K562 (cell line): ENCODE data around the gene LYRM1. TPM values are rescaled to one million over a fixed set of nuclear protein-coding genes. Genes with fewer than 3 reads are reported as not detected.

Experiments used
- DDX20 ChIP-seq: fragments of 450-650 bp; IDR thresholded peaks from 2 replicates; pipeline ENCODE4 v1.6.1; 2016; ENCODE audit warnings: missing genetic modification characterization, low read depth, mild to moderate bottlenecking, missing compliant biosample characterization, moderate library complexity
- DMBX1 ChIP-seq: fragments of 250-450 bp; sonication (Bioruptor Pico); IDR thresholded peaks from 2 replicates; pipeline ENCODE4 v1.8.0; 2022; ENCODE audit warnings: inconsistent platforms, mild to moderate bottlenecking, moderate library complexity, borderline replicate concordance
- ETV5 ChIP-seq: sonication (generic); formaldehyde crosslinking; IDR thresholded peaks from 2 replicates; pipeline ENCODE4 v1.4.0; 2020; ENCODE audit warnings: low read depth, mild to moderate bottlenecking, missing genetic modification reagents
- HDGF ChIP-seq: fragments of 450-650 bp; IDR thresholded peaks from 2 replicates; pipeline ENCODE4 v1.6.1; 2016
- HNRNPL ChIP-seq: fragments of 200-400 bp; formaldehyde crosslinking; IDR thresholded peaks from 2 replicates; pipeline ENCODE4 v1.6.1; 2017; ENCODE audit warnings: low read depth, mild to moderate bottlenecking, low read length
- PHB ChIP-seq: fragments of 250-450 bp; sonication (Bioruptor Pico); IDR thresholded peaks from 2 replicates; pipeline ENCODE4 v1.5.0; 2021
- PYGO2 ChIP-seq: fragments of 450-650 bp; IDR thresholded peaks from 2 replicates; pipeline ENCODE4 v1.6.1; 2016; ENCODE audit warnings: mild to moderate bottlenecking, missing genetic modification characterization, moderate library complexity, missing compliant biosample characterization
- RUNX1 ChIP-seq: sonication (generic); IDR thresholded peaks from 2 replicates; pipeline ENCODE4 v1.6.1; 2016; ENCODE audit warnings: antibody characterized with exemption, low read depth
- SAP30 ChIP-seq: fragments of 200-600 bp; sonication (generic); IDR thresholded peaks from 2 replicates; pipeline ENCODE4 v1.6.1; 2012; ENCODE audit warnings: borderline replicate concordance, low read depth, mild to moderate bottlenecking, moderate library complexity, low read length, control low read depth, inconsistent platforms; ENCODE audit not compliant: insufficient read depth, poor library complexity, severe bottlenecking
- SIX5 ChIP-seq, 2 experiments: IDR thresholded peaks; 2 replicates each; pipeline ENCODE4 v1.6.1; 2011; ENCODE audit warnings: low read length in 2 of 2, borderline replicate concordance in 1 of 2, low read depth in 1 of 2, mild to moderate bottlenecking in 1 of 2, moderate library complexity in 1 of 2; ENCODE audit not compliant: insufficient read depth in 1 of 2
- ZNF124 ChIP-seq: sonication (generic); formaldehyde crosslinking; IDR thresholded peaks from 2 replicates; pipeline ENCODE4 v1.8.1; 2022; ENCODE audit warnings: missing genetic modification reagents
- ZNF175 ChIP-seq: fragments of 200-800 bp; sonication (Bioruptor generic); IDR thresholded peaks from 2 replicates; pipeline ENCODE4 v1.6.1; 2016; ENCODE audit warnings: low read depth, mild to moderate bottlenecking, missing genetic modification characterization, missing compliant biosample characterization
- ZNF23 ChIP-seq: fragments of 250-450 bp; sonication (Bioruptor Pico); IDR thresholded peaks from 2 replicates; pipeline ENCODE4 v1.4.0; 2020; ENCODE audit warnings: mild to moderate bottlenecking
- ZNF408 ChIP-seq: fragments of 250-450 bp; sonication (Bioruptor Pico); IDR thresholded peaks from 2 replicates; pipeline ENCODE4 v1.4.0; 2020; ENCODE audit warnings: low read depth, mild to moderate bottlenecking, moderate library complexity
- ZNF644 ChIP-seq: fragments of 200-800 bp; sonication (Bioruptor generic); IDR thresholded peaks from 2 replicates; pipeline ENCODE4 v1.6.1; 2016; ENCODE audit warnings: low read depth, missing genetic modification characterization, missing compliant biosample characterization
- ZZZ3 ChIP-seq: fragments of 450-650 bp; IDR thresholded peaks from 2 replicates; pipeline ENCODE4 v1.6.1; 2016; ENCODE audit warnings: antibody characterized with exemption, mild to moderate bottlenecking, moderate library complexity
- polyA plus RNA-seq, 8 experiments: library from polyadenylated mRNA; depleted of rRNA in 4 of 8; stranded (reverse) in 5 of 8; unstranded in 3 of 8; fragments of >200 nt; fragmentation: Nextera tagmentation in 2 of 8; fragmentation: Illumina TruSeq in 1 of 8; extraction: Ambion mirVana in 2 of 8; extraction: Trizol in 1 of 8; gene quantifications; 2 replicates each; pipeline versions ENCODE4 v1.2.1 to v1.2.3, GENCODE V29; 2011 to 2014; ENCODE audit warnings: inconsistent platforms in 1 of 8, missing spikeins in 1 of 8
- total RNA-seq, 7 experiments: library from RNA; depleted of rRNA in 6 of 7; stranded (reverse); fragments of >200 nt in 6 of 7; fragmentation: Illumina TruSeq in 2 of 7; extraction: Trizol in 2 of 7; gene quantifications; 2 replicates each; pipeline versions ENCODE4 v1.2.1 to v1.2.3, GENCODE V29; 2011 to 2021; ENCODE audit warnings: low replicate concordance in 1 of 7
- TF ChIP-seq, protein P1 (sequence below), 3 experiments: fragments of 200-800 bp in 1 of 3; sonication (Bioruptor generic) in 1 of 3; sonication (generic) in 1 of 3; formaldehyde crosslinking in 1 of 3; IDR thresholded peaks; 2 replicates each; pipeline versions ENCODE4 v1.6.1 to v1.8.0; 2016 to 2022; ENCODE audit warnings: mild to moderate bottlenecking in 2 of 3, missing compliant biosample characterization in 2 of 3, missing genetic modification characterization in 2 of 3, missing genetic modification reagents in 1 of 3
- TF ChIP-seq, protein P2 (sequence below): fragments of 450-650 bp; IDR thresholded peaks from 2 replicates; pipeline ENCODE4 v1.6.1; 2017; ENCODE audit warnings: antibody characterized with exemption

LYRM1 gene
- total and polyA plus RNA-seq, 9 of the 15 experiments (the other 6 are each of a cell fraction or from before 2014, with no cell fraction given), result 17.5 to 44.1 (median 32.7) TPM

DNA sequence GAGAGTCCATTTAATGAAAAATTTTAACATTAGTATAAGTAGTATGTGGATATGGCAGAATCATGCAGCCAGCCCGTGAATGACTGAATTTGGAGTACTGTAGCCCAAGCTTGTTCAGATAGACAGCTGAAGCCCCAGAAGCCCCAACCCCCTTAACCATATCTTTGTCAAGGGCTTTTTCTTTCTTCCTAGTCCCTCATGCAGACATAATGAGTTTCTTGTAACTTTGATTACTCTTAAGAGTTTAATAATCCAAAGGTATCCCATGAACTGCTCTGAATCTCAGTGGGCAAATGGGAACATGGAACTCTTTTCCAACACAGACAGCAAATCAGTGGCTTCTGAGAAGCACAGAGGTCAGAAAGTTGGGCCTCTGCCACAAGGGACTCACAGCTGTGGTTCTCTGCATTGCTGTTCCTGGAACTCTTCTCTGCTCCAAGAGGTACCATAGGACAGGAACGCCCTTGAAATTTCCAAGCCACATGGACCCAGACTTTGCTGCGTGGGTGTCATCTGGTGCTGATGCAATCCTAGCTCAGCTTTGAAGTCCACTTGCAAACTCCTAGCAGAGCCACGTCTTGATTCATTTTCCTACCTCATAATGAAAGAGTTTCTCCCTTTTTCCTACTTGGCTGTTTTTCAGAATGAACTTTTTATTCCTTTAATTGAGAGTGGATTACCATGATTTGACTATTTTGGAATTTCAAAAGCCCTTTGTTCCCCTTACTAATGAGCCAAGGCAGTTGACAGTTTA is 18.1 kb downstream of the LYRM1 start (continued):
- TF ChIP-seq ZNF408 (no peak), DMBX1 (CRISPR knock-in tag) (0 out of 2 replicates have a peak, but pooled peaks have one; percentile 33), ZNF644 (tag) (peak; percentile 47; the same call in 1 of the 2 replicates), HDGF (no peak), DDX20 (tag) (no peak), SIX5 (IDR thresholded peaks at IDR 0.05; ENCODE audit: borderline replicate concordance in 1 of 2, insufficient read depth in 1 of 2, low read depth in 1 of 2, low read length in 2 of 2) (no peak), ZZZ3 (no peak), ZNF175 (peak; percentile 63; the same call in 1 of the 2 replicates), HNRNPL (no peak), ZNF124 (no peak), PYGO2 (no peak), RUNX1 (no peak), ZNF23 (CRISPR knock-in tag) (no peak), ETV5 (no peak), PHB (CRISPR knock-in tag) (no peak), SAP30 (no peak)
- TF ChIP-seq, protein P1, sequence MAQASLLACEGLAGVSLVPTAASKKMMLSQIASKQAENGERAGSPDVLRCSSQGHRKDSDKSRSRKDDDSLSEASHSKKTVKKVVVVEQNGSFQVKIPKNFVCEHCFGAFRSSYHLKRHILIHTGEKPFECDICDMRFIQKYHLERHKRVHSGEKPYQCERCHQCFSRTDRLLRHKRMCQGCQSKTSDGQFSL (CRISPR knock-in tag; IDR thresholded peaks at IDR 0.05), result no peak
- TF ChIP-seq, protein P1 (tag; IDR thresholded peaks at IDR 0.05), result no peak
- TF ChIP-seq, protein P2, sequence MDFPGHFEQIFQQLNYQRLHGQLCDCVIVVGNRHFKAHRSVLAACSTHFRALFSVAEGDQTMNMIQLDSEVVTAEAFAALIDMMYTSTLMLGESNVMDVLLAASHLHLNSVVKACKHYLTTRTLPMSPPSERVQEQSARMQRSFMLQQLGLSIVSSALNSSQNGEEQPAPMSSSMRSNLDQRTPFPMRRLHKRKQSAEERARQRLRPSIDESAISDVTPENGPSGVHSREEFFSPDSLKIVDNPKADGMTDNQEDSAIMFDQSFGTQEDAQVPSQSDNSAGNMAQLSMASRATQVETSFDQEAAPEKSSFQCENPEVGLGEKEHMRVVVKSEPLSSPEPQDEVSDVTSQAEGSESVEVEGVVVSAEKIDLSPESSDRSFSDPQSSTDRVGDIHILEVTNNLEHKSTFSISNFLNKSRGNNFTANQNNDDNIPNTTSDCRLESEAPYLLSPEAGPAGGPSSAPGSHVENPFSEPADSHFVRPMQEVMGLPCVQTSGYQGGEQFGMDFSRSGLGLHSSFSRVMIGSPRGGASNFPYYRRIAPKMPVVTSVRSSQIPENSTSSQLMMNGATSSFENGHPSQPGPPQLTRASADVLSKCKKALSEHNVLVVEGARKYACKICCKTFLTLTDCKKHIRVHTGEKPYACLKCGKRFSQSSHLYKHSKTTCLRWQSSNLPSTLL, result no peak
